LNCAP (cell line): ENCODE measurements around the gene FUT1.

Experiments
- CTCF ChIP-seq: fragments of 450-650 bp; IDR thresholded peaks from 2 replicates; pipeline ENCODE4 v1.5.1; 2017; ENCODE audit warnings: mild to moderate bottlenecking

Gene FUT1

GRCh38 chr19:48756212-48756611 is 3.8 kb upstream of the FUT1 start:
- no peak for TF ChIP-seq CTCF

GRCh38 chr19:48755787-48756186 is 3.3 kb upstream of the FUT1 start:
- no peak for TF ChIP-seq CTCF

- no peak for TF ChIP-seq CTCF
Observed at GRCh38 chr19:48755084-48755641, 2.7 kb upstream of the FUT1 start, which contains the start of gene FGF21. FGF21 (plus strand) TSS chr19:48755524; CDS start chr19:48756237, 713 bp downstream.

GRCh38 chr19:48751845-48752495 is 471 bp downstream of the FUT1 start:
- no peak for TF ChIP-seq CTCF

- no peak for TF ChIP-seq CTCF
Observed at GRCh38 chr19:48750771-48751504, 1.5 kb downstream of the FUT1 start.

- no peak for TF ChIP-seq CTCF
Observed at GRCh38 chr19:48750351-48750750, 2.1 kb downstream of the FUT1 start.

- no peak for TF ChIP-seq CTCF
Observed at GRCh38 chr19:48749571-48750198, 2.8 kb downstream of the FUT1 start.
